ENCODE data around the gene PTPN7.
"Not testable (repeated sequence)": the region's sequence is repeated elsewhere in the genome, so short reads cannot be mapped to it uniquely, and the experiment has no call there.

Gene PTPN7

GRCh38 chr1:202168861-202169260 lies 8.5 kb upstream of the PTPN7 start:
- DNase-seq (ENCODE audit: low spot score): no peak
- no peak for TF ChIP-seq CTCF (IDR thresholded peaks at IDR 0.05; ENCODE audit: extremely low read depth, missing control alignments)

- no peak for TF ChIP-seq CTCF (IDR thresholded peaks at IDR 0.05; ENCODE audit: extremely low read depth, missing control alignments)
- DNase-seq (ENCODE audit: low spot score): no peak
These were observed 7.5 kb upstream of the PTPN7 start for GRCh38 chr1:202167708-202168415.

- not testable (repeated sequence) for DNase-seq (ENCODE audit: low spot score)
These were observed 6.7 kb upstream of the PTPN7 start for GRCh38 chr1:202167054-202167453.

GRCh38 chr1:202165942-202166843 lies 5.8 kb upstream of the PTPN7 start:
- DNase-seq (ENCODE audit: low spot score): no peak
- TF ChIP-seq CTCF (IDR thresholded peaks at IDR 0.05; ENCODE audit: extremely low read depth, missing control alignments): no peak

GRCh38 chr1:202165267-202165941 lies 5.0 kb upstream of the PTPN7 start:
- DNase-seq (ENCODE audit: low spot score): no peak
- TF ChIP-seq CTCF (IDR thresholded peaks at IDR 0.05; ENCODE audit: extremely low read depth, missing control alignments): no peak

- peak; percentile 83 for DNase-seq (ENCODE audit: low spot score)
- TF ChIP-seq CTCF (IDR thresholded peaks at IDR 0.05; ENCODE audit: extremely low read depth, missing control alignments): no peak
These were observed 4.1 kb upstream of the PTPN7 start for GRCh38 chr1:202164271-202165037.

All from GM20000 (cell line).